Tibial nerve (tissue), 4 donors: ENCODE results near the gene RPTN. TPM values are rescaled to one million over a fixed set of nuclear protein-coding genes. Genes with fewer than 3 reads are reported as not detected.

Experiments used
- DNase-seq, 2 donors: peaks; one replicate each; pipeline ENCODE4 v3.0.0-alpha.2; 2019; ENCODE audit warnings: low spot score in 2 of 2
- H3K27ac ChIP-seq, 4 donors: fragments of 200-600 bp; sonication (generic) in 3 of 4; one replicate each; pipeline ENCODE4 v1.5.1; 2017 to 2019; ENCODE audit warnings: mild to moderate bottlenecking in 1 of 4
- H3K27me3 ChIP-seq, 2 donors: fragments of 200-600 bp; sonication (generic) in 1 of 2; one replicate each; pipeline versions ENCODE4 v1.5.1 to v1.6.0; 2017 to 2019
- H3K36me3 ChIP-seq, 3 donors: fragments of 200-600 bp; sonication (generic); one replicate each; pipeline ENCODE4 v1.5.1; 2018 to 2019
- H3K4me1 ChIP-seq, 4 donors: fragments of 200-600 bp; sonication (generic) in 3 of 4; one replicate each; pipeline ENCODE4 v1.5.1; 2017 to 2019
- H3K4me3 ChIP-seq, 4 donors: fragments of 200-600 bp; sonication (generic) in 3 of 4; one replicate each; pipeline ENCODE4 v1.5.1; 2017 to 2019; ENCODE audit warnings: mild to moderate bottlenecking in 1 of 4, moderate library complexity in 1 of 4
- H3K9me3 ChIP-seq, 4 donors: fragments of 200-600 bp; sonication (generic) in 3 of 4; one replicate each; pipeline ENCODE4 v1.5.1; 2017 to 2019
- CTCF ChIP-seq, 5 experiments: fragments of 200-600 bp in 3 of 5; fragments of 450-650 bp in 2 of 5; sonication (generic) in 3 of 5; IDR thresholded peaks; one replicate each; pipeline ENCODE4 v1.5.1; 2016 to 2019; ENCODE audit warnings: antibody characterized with exemption in 5 of 5, mild to moderate bottlenecking in 3 of 5, moderate library complexity in 2 of 5
- EP300 ChIP-seq, 2 donors: sonication (generic); formaldehyde crosslinking; IDR thresholded peaks; one replicate each; pipeline ENCODE4 v1.6.1; 2017; ENCODE audit warnings: antibody characterized with exemption in 2 of 2, mild to moderate bottlenecking in 1 of 2
- POLR2A ChIP-seq, 2 donors: fragments of 450-650 bp; IDR thresholded peaks; one replicate each; pipeline ENCODE4 v1.6.1; 2017; ENCODE audit warnings: antibody characterized with exemption in 2 of 2, mild to moderate bottlenecking in 2 of 2, moderate library complexity in 2 of 2
- WGBS, 2 donors: methylation state at CpG; one replicate each; pipeline ENCODE4 v1.1.5; 2018; 5-methylcytosine and 5-hydroxymethylcytosine counted together
- total RNA-seq, 4 donors: library from RNA; depleted of rRNA; stranded (reverse); fragments of >200 nt; gene quantifications; one replicate each; pipeline ENCODE4 v1.1.0, GENCODE V29; 2016

RPTN gene
- total RNA-seq, 4 donors from 2014 or later = not detected

DNA sequence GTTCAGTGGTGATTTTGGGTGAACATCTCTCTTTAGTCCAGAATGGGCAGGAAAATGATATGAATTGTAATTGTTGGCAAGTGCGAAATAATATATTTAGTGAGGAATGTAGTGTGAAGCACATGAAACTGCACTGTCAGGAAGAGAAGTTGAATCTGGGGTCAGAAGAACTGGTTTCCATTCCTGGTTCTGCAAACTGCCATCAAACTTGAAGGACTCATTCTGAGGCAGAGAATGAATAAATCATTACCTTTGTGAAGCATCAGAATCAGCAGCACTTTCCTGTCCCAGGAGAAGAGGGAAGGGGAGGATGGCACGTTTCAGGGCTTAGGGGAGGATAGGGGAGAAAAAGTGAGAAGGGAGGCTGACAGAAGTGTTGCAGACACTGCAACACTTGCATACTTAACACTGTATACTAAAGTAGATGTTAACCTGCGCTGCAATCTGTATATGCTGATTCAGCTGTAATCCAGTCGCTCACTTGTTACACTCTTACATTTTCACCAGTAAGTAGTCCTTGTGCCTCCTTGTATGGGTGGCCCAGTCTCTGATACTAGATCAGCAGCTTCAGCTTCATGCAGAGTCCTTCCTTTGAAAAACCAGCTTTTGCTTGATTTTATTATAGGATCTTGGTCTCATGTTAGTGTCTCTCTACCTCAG lies 10.5 kb upstream of the RPTN start:
- no peak for TF ChIP-seq EP300 (IDR thresholded peaks at IDR 0.05)
- TF ChIP-seq CTCF (IDR thresholded peaks at IDR 0.05) = no peak
- no peak for TF ChIP-seq POLR2A (IDR thresholded peaks at IDR 0.05)
- DNase-seq = no peak
- WGBS, 2 donors = 70% methylated on average over 4 of the region's 4 CpGs
- H3K36me3 ChIP-seq = no peaks in the 10 kb centered on the region
- H3K27ac ChIP-seq = no peak overlapping the region
- H3K4me3 ChIP-seq = no peak overlapping the region
- no peaks in the 10 kb centered on the region for H3K9me3 ChIP-seq
- H3K27me3 ChIP-seq = no peaks in the 10 kb centered on the region
- peaks cover 0 to 34% (median 0%) of the 10 kb centered on the region in 4 donors for H3K4me1 ChIP-seq

- Histone ChIP-seq H3K27ac (peak overlapping the region in 1 of 4 donors; percentile 35), H3K36me3 (no peaks in the 10 kb centered on the region), H3K27me3 (no peaks in the 10 kb centered on the region), H3K9me3 (no peaks in the 10 kb centered on the region), H3K4me3 (no peak overlapping the region), H3K4me1 (peaks cover 0 to 34% (median 0%) of the 10 kb centered on the region in 4 donors)
- no peak for DNase-seq
- peak in 1 of 2 donors; percentile 45 for TF ChIP-seq EP300 (IDR thresholded peaks at IDR 0.05)
- TF ChIP-seq POLR2A (IDR thresholded peaks at IDR 0.05) = no peak
- 29 to 54% methylated on average over 1 of the region's 1 CpG for WGBS, 2 donors
These were observed 9.5 kb upstream of the RPTN start for GRCh38 chr1:152168535-152168868.

- 49 to 60% methylated on average over 3 of the region's 3 CpGs for WGBS, 2 donors
- DNase-seq = no peak
These were observed 9.0 kb upstream of the RPTN start for GRCh38 chr1:152167835-152168534.

GRCh38 chr1:152166966-152167365 lies 7.9 kb upstream of the RPTN start:
- 31 to 45% methylated on average over 1 of the region's 1 CpG for WGBS, 2 donors
- Histone ChIP-seq H3K4me1 (peaks cover 0 to 45% (median 0%) of the 10 kb centered on the region in 4 donors), H3K27me3 (no peaks in the 10 kb centered on the region), H3K4me3 (no peak overlapping the region), H3K9me3 (no peaks in the 10 kb centered on the region), H3K27ac (no peak overlapping the region), H3K36me3 (no peaks in the 10 kb centered on the region)
- TF ChIP-seq CTCF (IDR thresholded peaks at IDR 0.05) (no peak), EP300 (IDR thresholded peaks at IDR 0.05) (no peak), POLR2A (IDR thresholded peaks at IDR 0.05) (no peak)
- DNase-seq = no peak

More at GRCh38 chr1:152167835-152168534, 9.0 kb upstream of the RPTN start:
- Histone ChIP-seq H3K27me3 (no peaks in the 10 kb centered on the region), H3K27ac (peak overlapping the region in 2 of 4 donors; percentile 25 to 35), H3K4me3 (no peak overlapping the region), H3K36me3 (no peaks in the 10 kb centered on the region), H3K9me3 (no peaks in the 10 kb centered on the region), H3K4me1 (peaks cover 0 to 38% (median 0%) of the 10 kb centered on the region in 4 donors)
- TF ChIP-seq EP300 (IDR thresholded peaks at IDR 0.05) = peak in 1 of 2 donors; percentile 18
- no peak for TF ChIP-seq POLR2A (IDR thresholded peaks at IDR 0.05)

GRCh38 chr1:152165286-152166077 lies 6.5 kb upstream of the RPTN start:
- WGBS, 2 donors = 74 to 78% methylated on average over 4 of the region's 4 CpGs
- no peaks in the 10 kb centered on the region for H3K9me3 ChIP-seq
- no peaks in the 10 kb centered on the region for H3K36me3 ChIP-seq
- DNase-seq = no peak
- H3K27ac ChIP-seq = peak overlapping the region in 2 of 4 donors; percentile 25 to 38
- H3K4me1 ChIP-seq = peaks cover 0 to 45% (median 0%) of the 10 kb centered on the region in 4 donors
- peak in 1 of 2 donors; percentile 9 for TF ChIP-seq EP300 (IDR thresholded peaks at IDR 0.05)
- TF ChIP-seq CTCF (IDR thresholded peaks at IDR 0.05) = no peak
- H3K4me3 ChIP-seq = no peak overlapping the region
- no peaks in the 10 kb centered on the region for H3K27me3 ChIP-seq
